ENCODE results near the gene PGP.

DNA sequence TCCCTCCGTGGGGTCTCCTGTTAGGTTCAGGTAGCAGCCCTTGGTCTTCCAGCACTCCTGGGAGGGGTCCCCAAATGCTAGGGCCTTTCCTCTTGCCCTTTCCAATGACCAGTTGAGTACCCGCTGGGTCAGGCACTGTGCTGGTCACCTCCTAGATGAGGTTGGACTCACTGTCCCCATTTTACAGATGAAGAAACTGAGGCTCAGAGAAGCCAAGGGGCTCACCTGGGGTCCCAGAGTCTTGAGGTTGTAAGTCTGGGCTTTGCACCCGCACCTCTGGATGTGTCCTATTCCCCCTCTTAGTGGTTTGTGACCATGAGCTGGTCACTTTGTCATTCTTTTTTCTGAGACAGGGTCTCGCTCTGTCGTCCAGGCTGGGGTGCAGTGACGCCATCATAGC lies 16.9 kb downstream of the PGP start:
- TF ChIP-seq, protein P1, sequence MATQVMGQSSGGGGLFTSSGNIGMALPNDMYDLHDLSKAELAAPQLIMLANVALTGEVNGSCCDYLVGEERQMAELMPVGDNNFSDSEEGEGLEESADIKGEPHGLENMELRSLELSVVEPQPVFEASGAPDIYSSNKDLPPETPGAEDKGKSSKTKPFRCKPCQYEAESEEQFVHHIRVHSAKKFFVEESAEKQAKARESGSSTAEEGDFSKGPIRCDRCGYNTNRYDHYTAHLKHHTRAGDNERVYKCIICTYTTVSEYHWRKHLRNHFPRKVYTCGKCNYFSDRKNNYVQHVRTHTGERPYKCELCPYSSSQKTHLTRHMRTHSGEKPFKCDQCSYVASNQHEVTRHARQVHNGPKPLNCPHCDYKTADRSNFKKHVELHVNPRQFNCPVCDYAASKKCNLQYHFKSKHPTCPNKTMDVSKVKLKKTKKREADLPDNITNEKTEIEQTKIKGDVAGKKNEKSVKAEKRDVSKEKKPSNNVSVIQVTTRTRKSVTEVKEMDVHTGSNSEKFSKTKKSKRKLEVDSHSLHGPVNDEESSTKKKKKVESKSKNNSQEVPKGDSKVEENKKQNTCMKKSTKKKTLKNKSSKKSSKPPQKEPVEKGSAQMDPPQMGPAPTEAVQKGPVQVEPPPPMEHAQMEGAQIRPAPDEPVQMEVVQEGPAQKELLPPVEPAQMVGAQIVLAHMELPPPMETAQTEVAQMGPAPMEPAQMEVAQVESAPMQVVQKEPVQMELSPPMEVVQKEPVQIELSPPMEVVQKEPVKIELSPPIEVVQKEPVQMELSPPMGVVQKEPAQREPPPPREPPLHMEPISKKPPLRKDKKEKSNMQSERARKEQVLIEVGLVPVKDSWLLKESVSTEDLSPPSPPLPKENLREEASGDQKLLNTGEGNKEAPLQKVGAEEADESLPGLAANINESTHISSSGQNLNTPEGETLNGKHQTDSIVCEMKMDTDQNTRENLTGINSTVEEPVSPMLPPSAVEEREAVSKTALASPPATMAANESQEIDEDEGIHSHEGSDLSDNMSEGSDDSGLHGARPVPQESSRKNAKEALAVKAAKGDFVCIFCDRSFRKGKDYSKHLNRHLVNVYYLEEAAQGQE (IDR thresholded peaks at IDR 0.05), result no peak
- TF ChIP-seq YY1 (IDR thresholded peaks at IDR 0.05) (no peak), RAD21 (IDR thresholded peaks at IDR 0.05) (no peak), RXRA (IDR thresholded peaks at IDR 0.05) (no peak), JUND (IDR thresholded peaks at IDR 0.05) (no peak), TAF1 (conservative IDR thresholded peaks at IDR 0.05) (no peak), NR2F2 (IDR thresholded peaks at IDR 0.05) (no peak), FOXA1 (IDR thresholded peaks at IDR 0.05) (no peak), EGR1 (IDR thresholded peaks at IDR 0.05; ENCODE audit: low read depth in 2 of 2) (no peak)
- TF ChIP-seq, protein P2, sequence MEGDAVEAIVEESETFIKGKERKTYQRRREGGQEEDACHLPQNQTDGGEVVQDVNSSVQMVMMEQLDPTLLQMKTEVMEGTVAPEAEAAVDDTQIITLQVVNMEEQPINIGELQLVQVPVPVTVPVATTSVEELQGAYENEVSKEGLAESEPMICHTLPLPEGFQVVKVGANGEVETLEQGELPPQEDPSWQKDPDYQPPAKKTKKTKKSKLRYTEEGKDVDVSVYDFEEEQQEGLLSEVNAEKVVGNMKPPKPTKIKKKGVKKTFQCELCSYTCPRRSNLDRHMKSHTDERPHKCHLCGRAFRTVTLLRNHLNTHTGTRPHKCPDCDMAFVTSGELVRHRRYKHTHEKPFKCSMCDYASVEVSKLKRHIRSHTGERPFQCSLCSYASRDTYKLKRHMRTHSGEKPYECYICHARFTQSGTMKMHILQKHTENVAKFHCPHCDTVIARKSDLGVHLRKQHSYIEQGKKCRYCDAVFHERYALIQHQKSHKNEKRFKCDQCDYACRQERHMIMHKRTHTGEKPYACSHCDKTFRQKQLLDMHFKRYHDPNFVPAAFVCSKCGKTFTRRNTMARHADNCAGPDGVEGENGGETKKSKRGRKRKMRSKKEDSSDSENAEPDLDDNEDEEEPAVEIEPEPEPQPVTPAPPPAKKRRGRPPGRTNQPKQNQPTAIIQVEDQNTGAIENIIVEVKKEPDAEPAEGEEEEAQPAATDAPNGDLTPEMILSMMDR (IDR thresholded peaks at IDR 0.05; ENCODE audit: low read depth, low read length, missing input control), result no peak
- TF ChIP-seq, protein P3, sequence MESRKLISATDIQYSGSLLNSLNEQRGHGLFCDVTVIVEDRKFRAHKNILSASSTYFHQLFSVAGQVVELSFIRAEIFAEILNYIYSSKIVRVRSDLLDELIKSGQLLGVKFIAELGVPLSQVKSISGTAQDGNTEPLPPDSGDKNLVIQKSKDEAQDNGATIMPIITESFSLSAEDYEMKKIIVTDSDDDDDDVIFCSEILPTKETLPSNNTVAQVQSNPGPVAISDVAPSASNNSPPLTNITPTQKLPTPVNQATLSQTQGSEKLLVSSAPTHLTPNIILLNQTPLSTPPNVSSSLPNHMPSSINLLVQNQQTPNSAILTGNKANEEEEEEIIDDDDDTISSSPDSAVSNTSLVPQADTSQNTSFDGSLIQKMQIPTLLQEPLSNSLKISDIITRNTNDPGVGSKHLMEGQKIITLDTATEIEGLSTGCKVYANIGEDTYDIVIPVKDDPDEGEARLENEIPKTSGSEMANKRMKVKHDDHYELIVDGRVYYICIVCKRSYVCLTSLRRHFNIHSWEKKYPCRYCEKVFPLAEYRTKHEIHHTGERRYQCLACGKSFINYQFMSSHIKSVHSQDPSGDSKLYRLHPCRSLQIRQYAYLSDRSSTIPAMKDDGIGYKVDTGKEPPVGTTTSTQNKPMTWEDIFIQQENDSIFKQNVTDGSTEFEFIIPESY (IDR thresholded peaks at IDR 0.05), result no peak
- TF ChIP-seq, protein P4, sequence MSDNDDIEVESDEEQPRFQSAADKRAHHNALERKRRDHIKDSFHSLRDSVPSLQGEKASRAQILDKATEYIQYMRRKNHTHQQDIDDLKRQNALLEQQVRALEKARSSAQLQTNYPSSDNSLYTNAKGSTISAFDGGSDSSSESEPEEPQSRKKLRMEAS (IDR thresholded peaks at IDR 0.05), result no peak
